ENCODE measurements around the gene KDELR3.

- TF ChIP-seq CTCF (IDR thresholded peaks at IDR 0.05): no peak
- TF ChIP-seq RFX5 (IDR thresholded peaks at IDR 0.05; ENCODE audit: low read length): no peak
Measured at GRCh38 chr22:38460426-38460840, 7.5 kb upstream of the KDELR3 start.
